ENCODE data around the gene KLF1.
"Not testable (repeated sequence)": the region's sequence is repeated elsewhere in the genome, so short reads cannot be mapped to it uniquely, and the experiment has no call there.

KLF1 gene

DNA sequence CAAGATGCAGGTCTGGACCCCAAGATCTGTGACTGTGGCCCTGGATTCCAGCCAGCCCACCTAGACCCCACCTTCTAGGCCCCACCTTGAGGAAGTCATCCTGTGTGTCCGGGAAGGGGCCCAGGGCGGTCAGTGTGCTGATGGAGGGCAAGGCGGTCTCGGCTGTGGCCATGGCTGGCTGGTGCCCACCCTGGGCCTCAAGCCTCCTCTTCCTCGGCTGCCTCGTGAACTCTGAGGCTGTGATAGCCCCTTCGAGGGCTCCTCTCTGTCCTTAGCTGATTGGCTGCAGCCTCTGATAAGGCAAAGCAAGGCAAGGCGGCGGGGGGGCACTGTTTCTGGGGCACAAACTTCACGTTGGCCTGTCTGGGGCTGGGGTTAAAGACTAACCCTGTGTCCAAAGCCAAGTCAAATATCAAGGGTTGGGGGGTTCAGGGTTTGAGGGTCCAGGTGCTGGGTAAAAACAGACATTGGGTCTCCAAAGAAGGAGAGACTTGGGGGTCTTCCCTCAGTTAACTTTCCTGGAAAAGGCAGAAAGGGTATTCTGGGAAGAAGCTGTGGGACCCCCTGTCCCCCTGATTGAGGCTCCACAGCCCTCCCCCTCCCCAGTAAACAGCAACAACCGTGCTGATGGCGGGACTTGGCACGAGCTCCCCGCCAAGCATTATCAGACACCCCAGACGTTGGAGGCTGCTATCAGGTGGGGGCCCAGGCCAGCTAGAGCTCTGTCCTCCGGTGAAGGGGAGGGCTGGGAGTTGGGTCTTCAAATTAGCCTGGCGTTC is at the start of gene KLF1:
KLF1 (minus strand) TSS at position 233 of the 779 bp plus-strand sequence; CDS start at position 172, 61 bp downstream.
- peak; percentile 100 for TF ChIP-seq POLR2A (IDR thresholded peaks at IDR 0.05; ENCODE audit: low read length)
- TF ChIP-seq GATA1 (IDR thresholded peaks at IDR 0.05; ENCODE audit: low read depth, low read length) = peak; percentile 66

DNA sequence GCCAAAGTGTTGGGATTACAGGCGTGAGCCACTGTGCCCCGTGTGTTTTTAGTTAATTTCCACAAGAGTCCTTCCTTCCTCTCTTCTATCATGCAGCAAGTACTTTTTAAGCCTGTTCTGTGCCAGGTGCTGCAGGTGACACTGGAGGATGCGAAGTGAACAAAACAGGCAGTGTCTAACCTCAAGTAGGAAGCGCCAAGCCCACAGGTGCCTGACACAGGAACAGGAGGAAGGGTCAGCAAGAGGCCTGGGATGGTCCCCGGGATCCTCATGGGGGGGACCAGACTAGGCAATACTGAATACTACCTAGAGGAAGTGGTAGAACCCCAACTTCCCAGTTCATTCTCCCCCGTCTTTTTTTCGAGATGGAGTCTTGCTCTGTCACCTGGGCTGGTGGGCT is 49.6 kb upstream of the KLF1 start:
- TF ChIP-seq GATA1 (IDR thresholded peaks at IDR 0.05; ENCODE audit: low read depth, low read length) (no peak), POLR2A (IDR thresholded peaks at IDR 0.05; ENCODE audit: low read length) (no peak)
- no peak for DNase-seq

More for the DNA sequence above, at the start of gene KLF1:
- DNase-seq = peak; percentile 97 to 98

DNA sequence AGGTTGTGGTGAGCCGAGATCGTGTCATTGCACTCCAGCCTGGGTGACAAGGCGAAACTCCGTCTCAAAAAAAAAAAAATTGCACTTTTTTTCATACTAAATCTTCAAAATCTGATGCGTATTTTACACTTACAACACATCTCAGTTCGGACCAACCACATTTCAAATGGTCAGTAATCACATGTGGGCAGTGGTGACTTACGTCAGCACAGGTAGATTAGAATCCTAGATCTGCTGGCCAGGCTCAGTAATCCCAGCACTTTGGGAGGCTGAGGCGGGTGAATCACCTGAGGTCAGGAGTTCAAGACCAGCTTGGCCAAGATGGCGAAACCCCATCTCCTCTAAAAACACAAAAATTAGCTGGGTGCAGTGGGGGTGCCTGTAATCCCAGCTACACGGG is 48.1 kb upstream of the KLF1 start:
- DNase-seq = no peak
- TF ChIP-seq GATA1 (IDR thresholded peaks at IDR 0.05; ENCODE audit: low read depth, low read length) = no peak
- TF ChIP-seq POLR2A (IDR thresholded peaks at IDR 0.05; ENCODE audit: low read length) = no peak

DNA sequence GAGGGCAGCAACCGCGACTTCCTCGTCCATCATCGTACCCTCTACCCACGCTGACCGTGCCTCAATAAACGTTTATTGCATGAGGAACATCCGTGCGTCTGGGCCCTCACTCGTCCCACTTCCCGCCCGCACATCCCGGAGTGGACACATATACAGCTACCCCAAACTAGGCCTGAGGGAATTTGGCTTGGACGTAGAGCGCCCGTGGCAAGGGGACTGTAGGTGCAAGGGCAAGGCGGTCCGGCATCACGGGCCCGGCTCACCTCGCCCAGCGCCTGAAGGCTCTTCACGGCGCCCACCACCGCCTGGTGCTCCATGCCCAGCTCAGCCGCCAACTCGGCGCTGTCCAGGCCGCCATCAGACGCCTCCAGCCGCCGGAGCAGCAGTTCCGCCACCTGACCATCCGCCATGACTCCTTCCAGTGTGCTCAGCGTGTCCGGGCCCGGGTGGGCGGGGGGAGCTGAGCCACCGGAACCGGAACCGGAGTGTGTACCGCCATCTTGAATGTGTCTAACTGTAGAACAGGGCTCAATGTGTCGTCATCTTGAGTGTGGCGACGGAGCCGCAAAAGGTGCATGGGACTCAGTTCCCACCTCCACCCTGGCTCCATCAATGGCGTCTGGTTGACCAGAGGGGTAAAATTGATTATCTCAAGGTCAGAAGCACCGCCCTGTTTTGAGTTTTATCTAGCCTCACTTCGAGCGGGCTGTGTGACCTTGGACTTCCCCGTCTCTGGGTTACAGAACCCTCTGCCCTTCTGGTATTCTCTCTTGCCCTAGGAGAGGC is 46.5 kb upstream of the KLF1 start, which contains the start of gene FARSA:
FARSA (minus strand) TSS at position 425 of the 786 bp plus-strand sequence; CDS start at position 410, 15 bp downstream.
- TF ChIP-seq POLR2A (IDR thresholded peaks at IDR 0.05; ENCODE audit: low read length) (peak; percentile 85), GATA1 (IDR thresholded peaks at IDR 0.05; ENCODE audit: low read depth, low read length) (no peak)
- DNase-seq = peak; percentile 93 to 95

DNA sequence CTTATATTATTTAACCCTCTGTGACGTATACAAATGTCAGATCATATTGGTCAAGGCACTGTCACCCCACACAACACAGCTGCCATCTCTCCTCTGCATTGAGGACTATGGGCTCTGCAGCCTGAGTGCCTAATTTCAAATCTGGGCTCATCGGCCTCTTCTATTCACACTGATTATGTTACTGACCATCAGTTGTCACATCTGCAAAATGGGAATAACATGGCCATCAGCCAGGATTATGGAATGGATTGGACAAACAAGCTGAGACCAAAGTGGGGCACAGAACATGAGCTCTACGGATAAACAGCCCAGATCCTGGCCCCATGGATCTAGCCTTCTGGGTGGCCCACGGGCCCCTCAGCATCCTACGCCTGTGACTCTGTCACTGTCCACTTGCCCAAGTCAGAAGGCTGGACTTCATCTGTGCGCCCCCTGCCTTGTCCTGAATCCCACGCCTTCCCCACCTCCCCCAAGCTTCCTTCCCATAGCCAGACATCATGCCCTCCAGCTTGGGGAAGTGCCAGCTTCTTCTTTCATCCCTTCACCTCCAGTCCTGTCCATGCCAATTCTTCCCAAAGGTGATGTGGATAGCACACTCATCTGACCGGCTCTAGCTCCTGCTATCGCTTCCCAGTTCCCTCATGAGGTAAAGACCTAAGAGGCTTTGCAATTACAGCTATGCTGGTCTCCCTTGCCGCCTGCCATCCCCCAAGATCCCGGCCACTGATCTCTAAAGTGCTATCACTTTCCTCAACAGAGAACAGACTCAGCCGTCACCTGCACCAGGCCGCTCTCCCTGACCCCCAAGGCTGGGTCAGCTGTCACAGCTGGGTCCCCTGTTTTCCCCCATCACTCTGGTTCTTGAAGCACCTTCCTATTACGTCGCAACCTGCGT is 45.6 kb upstream of the KLF1 start:
- TF ChIP-seq GATA1 (IDR thresholded peaks at IDR 0.05; ENCODE audit: low read depth, low read length) (no peak), POLR2A (IDR thresholded peaks at IDR 0.05; ENCODE audit: low read length) (no peak)
- DNase-seq = peak in 1 of 2 experiments; percentile 60

DNA sequence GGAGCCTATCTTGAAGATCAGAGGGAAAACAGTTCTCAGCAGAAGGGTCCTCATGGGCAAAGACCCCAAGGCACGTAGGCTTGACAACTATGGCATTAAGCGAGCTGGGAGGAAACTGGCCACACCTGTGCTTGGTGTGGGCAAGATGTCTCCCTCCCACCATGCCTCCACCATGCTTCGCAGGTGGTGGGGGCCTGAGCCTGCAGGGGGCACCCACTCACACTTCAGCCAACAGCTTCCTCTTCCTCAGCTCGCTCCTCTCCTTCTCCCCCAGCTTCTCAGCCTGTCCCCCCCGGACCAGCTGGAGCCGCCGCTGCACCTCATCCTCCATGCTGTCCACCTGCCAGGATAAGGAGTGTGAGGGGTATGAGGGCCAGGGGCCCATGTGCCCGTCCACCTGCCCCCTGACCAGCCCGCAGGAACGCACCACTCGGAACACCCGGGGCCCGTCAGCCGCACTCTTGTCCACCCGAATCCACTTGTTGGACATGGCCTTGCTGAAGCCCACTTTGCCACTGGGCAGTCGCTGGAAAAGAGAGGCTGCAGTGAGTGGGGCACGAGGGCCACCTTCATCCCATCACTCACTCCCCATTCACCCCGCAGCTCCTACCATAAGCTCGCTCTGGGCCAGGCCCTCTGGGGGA is 43.1 kb upstream of the KLF1 start:
- no peak for TF ChIP-seq GATA1 (IDR thresholded peaks at IDR 0.05; ENCODE audit: low read depth, low read length)
- no peak for TF ChIP-seq POLR2A (IDR thresholded peaks at IDR 0.05; ENCODE audit: low read length)
- no peak for DNase-seq

DNA sequence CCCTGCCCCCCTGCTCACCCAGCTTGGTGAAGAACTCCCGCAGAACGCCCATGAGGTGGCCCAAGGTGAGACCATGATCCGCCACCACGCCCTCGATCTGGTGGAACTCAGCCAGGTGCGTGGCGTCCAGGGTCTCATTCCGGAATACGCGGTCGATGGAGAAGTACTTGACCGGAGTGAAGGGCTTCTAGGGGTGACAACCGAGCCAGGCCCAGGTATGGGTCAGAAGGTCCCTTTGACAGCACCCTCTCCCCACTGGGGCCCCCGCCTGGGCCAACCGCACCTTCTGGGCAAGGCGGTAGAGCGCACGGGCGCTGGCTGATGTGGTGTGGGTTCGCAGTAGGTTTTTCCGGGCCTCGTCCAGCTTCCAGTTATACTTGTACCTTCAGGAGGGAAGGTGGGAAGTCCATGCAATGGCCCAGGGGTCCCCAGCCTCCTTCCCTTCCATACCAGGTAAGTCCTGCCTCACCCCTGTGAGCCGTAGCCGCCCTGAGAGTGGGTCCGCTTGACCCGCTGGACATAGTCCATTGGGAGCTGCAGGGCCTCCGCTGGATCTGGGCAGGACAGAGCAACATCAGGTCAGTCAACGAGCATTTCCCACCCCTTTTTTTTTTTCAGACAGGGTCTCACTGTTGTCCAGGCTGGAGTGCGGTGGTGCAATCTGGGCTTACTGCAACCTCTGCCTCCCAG is 37.8 kb upstream of the KLF1 start:
- DNase-seq = no peak
- TF ChIP-seq GATA1 (IDR thresholded peaks at IDR 0.05; ENCODE audit: low read depth, low read length) = no peak
- no peak for TF ChIP-seq POLR2A (IDR thresholded peaks at IDR 0.05; ENCODE audit: low read length)

DNA sequence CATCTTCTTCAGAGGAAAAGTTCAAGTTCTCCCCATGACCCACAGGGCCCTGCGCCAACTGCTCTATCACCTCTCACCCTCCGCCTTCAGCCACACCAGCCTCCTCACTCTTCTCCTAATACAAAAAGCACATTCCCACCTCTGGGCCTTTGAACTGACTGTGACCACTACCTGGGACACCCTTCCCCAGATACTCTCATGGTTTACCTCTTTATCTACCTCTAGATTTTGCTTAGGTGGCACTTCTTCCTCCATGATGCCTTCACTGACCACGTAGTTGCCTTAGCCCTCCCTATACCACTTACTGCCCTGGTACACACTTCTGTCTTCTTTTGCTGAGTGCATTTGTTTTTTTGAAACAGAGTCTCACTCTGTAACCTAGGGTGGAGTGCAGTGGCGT is 36.0 kb upstream of the KLF1 start:
- TF ChIP-seq POLR2A (IDR thresholded peaks at IDR 0.05; ENCODE audit: low read length) (no peak), GATA1 (IDR thresholded peaks at IDR 0.05; ENCODE audit: low read depth, low read length) (no peak)
- no peak for DNase-seq

DNA sequence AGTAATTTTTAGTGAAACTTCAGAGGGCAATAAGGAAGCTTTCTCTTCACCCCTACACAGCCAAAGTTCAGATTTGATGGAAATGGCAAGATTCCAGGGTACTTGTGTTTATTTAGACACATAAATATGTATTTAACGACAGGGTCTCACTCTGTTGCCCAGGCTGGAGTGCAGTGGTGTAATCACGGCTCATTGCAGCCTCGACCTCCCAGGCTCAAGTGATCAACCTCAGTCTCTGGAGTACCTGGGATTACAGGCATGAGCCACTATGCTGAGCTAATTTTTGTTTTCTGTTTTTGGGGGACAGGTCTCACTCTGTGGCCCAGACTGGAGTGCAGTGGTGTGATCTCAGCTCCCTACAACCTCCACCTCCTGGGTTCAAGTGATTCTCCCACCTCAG is 34.0 kb upstream of the KLF1 start:
- TF ChIP-seq GATA1 (IDR thresholded peaks at IDR 0.05; ENCODE audit: low read depth, low read length) = no peak
- no peak for TF ChIP-seq POLR2A (IDR thresholded peaks at IDR 0.05; ENCODE audit: low read length)
- DNase-seq = no peak

DNA sequence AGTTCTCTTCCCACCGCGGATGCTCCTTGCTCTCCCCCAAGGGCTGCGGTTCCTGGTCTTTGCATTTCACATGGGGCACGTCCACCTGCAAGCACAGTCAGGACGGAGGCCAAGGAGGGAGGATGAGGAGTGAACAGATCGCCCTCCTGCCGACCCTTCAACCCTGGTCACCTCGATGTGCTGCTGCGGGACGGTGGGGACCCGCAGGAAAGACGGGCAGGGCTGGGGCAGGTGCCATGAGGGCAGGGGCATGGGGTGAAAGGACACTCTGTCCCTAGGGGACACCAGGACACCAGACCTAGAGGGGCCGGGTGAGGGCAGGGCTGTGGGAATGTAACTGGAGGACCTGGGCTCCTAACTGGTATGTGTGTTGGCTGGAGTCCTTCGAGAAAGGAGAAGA is 31.3 kb upstream of the KLF1 start:
- no peak for TF ChIP-seq GATA1 (IDR thresholded peaks at IDR 0.05; ENCODE audit: low read depth, low read length)
- TF ChIP-seq POLR2A (IDR thresholded peaks at IDR 0.05; ENCODE audit: low read length) = no peak
- no peak for DNase-seq

DNA sequence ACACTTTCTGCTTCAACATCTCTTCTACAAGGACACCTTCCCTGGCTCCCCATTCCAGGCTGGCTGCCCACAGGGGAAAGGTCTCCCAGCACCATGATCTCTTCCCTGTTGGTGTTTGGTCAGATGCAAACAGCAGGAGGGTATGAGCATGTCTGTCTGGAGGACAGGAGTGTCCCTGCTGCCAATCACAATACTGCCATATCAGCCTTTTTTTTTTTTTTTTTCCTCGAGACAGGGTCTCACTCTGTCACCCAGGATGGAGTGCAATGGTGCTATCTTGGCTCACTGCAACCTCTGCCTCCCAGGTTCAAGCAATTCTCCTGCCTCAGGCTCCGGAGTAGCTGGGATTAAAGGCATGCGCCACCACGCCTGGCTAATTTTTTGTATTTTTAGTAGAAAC is 28.9 kb upstream of the KLF1 start:
- DNase-seq = not testable (repeated sequence)

DNA sequence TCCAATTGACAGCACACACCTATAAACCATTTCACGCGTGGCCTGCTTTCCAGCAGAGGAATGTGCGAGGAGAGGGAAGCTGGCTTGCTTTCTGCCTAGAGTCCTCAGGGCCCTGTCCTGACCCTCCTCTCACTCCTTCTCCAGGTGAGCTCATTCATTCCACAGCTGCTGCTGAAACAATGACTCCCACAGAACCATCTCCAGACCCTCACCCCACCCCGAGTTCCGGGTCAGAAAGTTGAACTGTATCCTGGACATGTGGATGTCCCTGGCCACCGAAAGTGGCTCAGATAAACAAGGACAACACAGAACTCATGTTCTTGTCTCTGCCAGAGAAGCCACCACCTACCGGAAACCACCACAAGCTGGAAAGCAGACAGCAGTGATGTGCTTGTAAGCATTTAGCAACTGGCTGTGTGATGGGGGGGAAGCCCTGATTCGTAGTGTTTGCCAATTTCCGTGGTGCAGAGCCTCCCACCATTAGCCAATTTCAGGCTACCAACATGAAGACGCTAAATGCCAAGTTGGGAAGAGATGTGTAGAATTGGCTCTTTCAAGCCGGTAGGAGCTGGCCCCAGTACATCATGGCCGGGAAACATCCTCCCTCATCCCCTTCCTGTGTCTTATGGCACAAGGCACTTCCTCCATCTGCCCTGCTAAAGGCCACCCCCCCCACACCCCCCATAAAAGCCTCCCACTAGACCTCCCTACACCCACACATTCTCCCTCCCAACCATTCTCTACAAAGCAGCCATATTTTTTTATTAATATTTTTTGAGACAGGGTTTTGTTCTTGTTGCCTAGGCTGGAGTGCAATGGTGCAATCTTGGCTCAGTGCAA is 27.1 kb upstream of the KLF1 start:
- DNase-seq = no peak
- TF ChIP-seq POLR2A (IDR thresholded peaks at IDR 0.05; ENCODE audit: low read length) = no peak
- no peak for TF ChIP-seq GATA1 (IDR thresholded peaks at IDR 0.05; ENCODE audit: low read depth, low read length)
